SHP77 (cell line): ENCODE measurements around the gene ROPN1L.

Source experiments
- DNase-seq, 2 experiments: peaks; one replicate each; lab custom pipeline; 2025; lab: John Stamatoyannopoulos, UW

ROPN1L gene

DNA sequence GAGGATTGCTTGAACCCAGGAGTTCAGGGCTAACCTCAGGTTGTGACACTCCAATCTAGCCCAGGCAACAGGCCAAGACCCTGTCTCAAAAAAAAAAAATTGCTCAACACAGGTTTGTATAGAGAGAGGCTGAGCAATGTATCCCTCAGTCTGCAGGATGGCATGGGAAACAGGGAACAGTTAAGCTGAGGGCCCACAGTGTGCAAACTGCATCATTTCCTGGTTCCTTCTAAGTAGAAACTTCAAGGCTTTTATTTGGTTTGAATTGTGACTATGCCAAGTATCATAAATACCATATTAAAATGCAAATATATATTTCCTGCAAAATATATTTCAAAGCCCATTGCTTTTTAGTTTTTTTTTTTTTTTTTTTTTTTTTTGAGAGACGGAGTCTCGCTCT is 13.7 kb upstream of the ROPN1L start:
- no peak for DNase-seq

GRCh38 chr5:10431415-10431814 is 10.3 kb upstream of the ROPN1L start:
- DNase-seq: no peak

DNA sequence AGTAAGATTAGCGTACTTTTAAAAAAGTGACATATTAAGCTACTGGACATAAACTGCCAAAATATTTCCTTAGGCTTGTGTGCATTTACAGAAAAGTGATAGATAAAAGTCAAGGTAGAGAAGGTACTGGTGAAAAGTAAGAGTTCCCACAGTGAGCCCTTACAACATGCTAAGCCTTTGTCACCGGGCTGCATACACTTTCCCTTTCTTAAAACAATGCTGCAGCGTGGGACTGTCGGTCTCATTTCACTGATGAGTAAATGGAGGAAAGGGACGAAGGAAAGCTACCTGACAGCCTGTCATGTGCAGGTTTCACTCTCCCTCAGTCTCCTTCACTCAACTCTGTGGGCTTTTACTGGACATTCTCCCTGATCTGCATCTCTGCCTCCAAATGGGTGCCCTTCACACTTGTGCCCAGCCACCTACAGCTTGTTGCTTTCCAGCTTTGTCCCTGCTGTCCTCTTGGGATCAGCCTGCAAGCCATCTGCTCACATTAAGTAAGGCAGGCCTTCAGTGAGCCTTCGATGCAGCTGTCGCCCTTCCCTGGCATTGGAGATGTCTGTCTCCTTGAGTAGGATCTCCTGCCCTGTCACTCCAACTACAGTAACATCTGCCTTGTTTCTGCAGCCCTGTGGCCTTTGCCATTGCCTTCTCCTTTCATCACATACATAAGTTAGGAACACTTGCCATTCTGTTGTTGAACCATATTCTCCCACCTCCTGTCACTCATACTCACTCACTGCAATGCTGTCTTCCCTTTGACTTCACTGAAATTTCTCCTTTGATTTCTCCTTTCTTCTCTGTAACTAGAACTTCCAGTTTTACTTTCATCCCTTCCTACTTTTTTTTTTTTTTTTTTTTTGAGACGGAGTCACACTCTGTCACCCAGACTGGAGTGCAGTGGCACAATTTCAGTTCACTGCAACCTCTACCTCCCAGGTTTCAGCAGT is 9.3 kb upstream of the ROPN1L start:
- DNase-seq: no peak

DNA sequence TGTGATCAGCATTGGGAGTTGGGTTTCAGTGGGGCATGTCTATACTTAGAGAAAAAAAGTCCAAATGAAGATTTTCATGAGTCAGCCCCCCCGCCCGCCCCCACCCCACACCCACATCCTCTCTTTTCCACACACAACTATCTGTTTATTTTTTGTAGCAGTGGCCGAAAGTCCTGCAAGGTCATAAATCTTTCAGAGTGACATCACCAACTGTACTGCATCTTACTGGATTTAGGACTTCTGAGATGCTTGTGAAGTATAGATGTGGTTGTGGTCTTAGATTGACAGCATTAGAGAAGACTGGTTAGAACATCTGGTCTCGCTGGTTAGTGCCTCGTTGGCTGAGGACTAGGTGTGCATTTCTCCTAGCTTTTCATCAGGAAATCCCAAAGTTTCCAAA is 7.3 kb upstream of the ROPN1L start:
- no peak for DNase-seq

DNA sequence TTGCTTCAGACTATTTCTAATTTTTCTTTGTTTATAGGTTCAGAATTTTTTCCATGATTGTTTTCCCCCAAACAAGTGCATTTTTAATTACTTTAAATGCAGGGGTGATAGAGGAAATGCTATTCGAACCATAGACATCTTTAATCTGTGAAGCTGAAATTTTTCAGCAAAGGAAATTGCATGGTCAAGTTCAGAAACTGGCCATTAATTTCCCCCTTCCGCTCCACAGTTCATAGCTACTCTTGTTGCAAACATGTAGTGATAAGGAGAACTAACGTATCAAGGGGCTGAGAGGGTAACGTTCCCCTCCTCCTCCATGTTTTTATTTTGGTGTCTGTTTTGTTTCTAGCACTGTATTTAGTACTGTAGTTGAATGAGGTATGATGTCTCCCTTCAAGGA is 3.4 kb upstream of the ROPN1L start:
- no peak for DNase-seq

GRCh38 chr5:10439692-10440091 is 2.0 kb upstream of the ROPN1L start:
- no peak for DNase-seq

DNA sequence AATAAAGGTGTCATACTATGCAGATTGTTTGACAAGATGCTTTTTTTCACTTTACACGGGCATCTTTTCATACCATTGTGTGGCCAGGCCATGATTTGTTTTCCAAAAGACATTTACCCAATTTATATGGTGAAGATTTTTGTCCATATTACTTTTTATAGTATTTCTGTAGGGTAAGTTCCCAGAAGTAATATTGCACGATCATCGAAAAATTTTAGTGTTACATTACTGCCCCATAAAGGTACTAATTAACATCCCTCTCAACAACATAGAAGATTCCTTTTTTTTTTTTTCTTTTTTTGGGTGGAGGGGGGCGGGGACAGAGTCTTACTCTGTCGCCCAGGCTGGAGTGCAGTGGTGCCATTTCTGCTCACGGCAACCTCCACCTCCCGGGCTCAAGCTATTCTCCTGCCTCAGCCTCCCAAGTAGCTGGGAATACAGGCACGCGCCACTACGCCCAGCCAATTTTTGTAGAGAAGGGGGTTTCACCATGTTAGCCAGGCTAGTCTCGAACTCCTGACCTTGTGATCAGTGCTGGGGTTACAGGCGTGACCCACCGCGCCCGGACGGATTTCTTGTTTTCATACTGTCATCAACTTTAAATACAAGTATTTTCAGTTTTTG is 1.2 kb upstream of the ROPN1L start:
- DNase-seq: no peak

DNA sequence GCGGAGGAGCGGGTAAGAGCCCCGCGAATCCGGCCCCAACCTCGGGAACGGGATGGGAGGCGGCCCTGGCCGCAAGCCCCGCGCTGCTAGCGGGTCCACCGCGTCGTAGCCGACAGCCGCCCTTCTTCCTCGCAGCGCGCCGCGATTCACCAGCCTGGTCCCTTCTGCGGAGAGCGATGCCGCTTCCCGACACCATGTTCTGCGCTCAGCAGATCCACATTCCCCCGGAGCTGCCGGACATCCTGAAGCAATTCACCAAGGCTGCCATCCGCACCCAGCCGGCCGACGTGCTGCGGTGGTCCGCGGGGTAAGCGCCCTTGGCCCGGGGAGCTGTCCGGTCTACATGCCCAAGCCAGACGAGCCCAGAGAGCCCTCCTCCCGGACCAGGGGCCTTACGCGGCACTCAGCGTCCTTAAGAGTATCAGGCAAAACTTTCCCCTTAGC is 335 bp downstream of the ROPN1L start:
- peak; percentile 48 to 66 for DNase-seq

- no peak for DNase-seq
Measured at GRCh38 chr5:10442576-10442975, 897 bp downstream of the ROPN1L start.

GRCh38 chr5:10445352-10445751 is 3.7 kb downstream of the ROPN1L start:
- no peak for DNase-seq

DNA sequence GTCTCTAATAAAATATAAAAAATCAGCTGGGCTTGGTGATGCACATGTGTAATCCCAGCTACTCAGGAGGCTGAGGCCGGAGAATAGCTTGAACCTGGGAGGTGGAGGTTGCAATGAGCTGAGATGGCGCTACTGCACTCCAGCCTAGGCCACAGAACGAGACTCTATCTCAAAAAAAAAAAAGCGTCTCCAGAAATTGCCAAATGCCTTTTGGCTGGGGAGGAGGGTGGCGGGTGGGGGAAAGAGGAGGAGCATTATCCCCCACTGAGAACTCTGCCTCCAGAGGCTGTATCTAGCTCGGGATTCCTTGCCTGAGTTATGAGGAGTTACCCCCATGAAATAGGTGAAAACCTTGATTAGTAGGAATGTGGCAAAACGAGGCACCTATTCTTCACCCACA is 4.8 kb downstream of the ROPN1L start:
- no peak for DNase-seq

DNA sequence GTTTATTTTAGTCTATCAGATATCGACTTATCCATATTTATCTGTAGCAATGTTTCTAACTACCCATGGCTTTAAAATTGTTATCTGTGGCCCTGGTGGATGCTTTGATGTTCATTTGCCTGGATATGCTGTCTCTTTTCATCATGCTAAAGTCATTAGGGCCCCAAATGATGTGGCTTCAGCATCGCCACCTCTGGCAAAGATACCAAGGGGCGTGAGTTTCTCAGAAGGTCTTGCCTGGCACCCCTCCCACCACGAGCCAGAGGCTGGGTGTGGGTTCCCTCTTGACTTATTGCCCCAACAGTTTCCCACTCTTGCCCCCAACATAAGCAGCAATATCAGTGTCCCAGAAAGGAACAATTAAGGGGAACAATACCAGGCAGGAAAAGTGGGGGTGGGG is 5.4 kb downstream of the ROPN1L start:
- DNase-seq: no peak

DNA sequence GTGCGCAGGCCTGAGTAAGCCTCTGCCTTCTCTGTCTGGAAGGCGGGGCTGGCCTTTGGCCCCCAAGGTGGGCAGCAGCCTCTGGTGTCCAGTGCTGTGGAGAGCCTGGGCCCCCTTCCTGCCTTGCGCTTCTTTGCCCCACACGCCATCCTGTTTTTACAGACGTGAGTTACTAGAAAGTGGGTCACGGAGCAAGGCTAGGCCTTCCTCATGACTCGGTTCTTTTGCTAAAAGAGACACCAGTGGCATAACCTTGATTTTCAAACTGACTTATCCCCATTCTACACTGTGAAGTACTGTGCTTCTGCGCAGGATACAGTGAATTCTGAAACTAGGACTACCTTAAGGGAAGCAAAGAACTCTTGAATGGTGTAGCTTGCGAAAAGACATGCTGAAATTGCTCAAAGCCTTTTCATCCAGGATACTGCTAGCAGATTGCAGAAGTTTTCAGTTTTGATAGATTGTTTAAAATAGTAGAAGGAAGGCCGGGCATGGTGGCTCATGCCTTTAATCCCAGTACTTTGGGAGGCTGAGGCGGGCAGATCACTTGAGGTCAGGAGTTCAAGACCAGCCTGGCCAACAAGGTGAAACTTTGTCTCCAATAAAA is 7.2 kb downstream of the ROPN1L start:
- no peak for DNase-seq

GRCh38 chr5:10451137-10451824 is 9.6 kb downstream of the ROPN1L start:
- DNase-seq: no peak

DNA sequence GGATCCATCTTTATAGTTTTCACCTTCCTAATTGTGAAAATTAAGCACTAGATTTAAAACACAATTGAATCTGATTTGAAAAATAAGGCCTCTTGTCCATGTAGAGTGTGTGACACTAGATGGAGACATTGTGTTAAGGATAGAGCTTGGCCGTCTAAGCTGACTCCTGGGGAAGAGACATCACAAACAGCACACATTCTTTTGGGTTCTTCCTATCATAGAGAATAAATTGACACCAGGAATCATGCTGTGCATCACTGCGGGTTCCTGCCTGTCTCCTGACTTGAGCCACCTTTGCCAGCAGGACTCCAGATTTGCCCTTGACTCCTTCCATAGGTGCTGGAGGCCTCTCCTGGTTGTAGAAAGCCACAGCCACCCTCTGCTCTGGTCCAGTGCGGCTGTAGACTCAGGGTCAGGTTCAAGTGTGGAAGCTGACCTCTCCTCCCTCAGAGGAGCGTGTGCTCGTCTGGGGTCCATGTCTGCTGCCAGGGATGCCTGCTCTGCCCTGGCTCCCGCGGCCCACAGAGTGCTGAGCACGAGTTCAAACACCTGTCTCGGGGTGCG is 11.2 kb downstream of the ROPN1L start:
- peak; percentile 61 to 81 for DNase-seq

- no peak for DNase-seq
Measured at GRCh38 chr5:10453545-10453944, 11.9 kb downstream of the ROPN1L start.

GRCh38 chr5:10454591-10455276 is 13.1 kb downstream of the ROPN1L start:
- DNase-seq: no peak

- no peak for DNase-seq
Measured at GRCh38 chr5:10455277-10455670, 13.6 kb downstream of the ROPN1L start.

- DNase-seq: no peak
Measured at GRCh38 chr5:10456583-10457420, 15.1 kb downstream of the ROPN1L start.
